H9 (cell line): ENCODE results near the gene TMED10. TPM values are rescaled to one million over a fixed set of nuclear protein-coding genes. Genes with fewer than 3 reads are reported as not detected.

Experiments
- DNase-seq: peaks from one replicate; pipeline ENCODE4 v3.0.0-alpha.2; 2017
- H2AFZ ChIP-seq: one replicate; pipeline ENCODE4 v1.6.1; 2013; ENCODE audit warnings: mild to moderate bottlenecking, low read length, control low read depth, moderate library complexity
- H2AK5ac ChIP-seq: 2 replicates; pipeline ENCODE4 v1.6.1; 2013; ENCODE audit warnings: low read length, control low read depth, mixed read lengths; ENCODE audit not compliant: insufficient read length
- H2BK120ac ChIP-seq: one replicate; pipeline ENCODE4 v1.6.1; 2013; ENCODE audit warnings: low read depth, mild to moderate bottlenecking, low read length, control low read depth, inconsistent platforms; ENCODE audit not compliant: poor library complexity, severe bottlenecking
- H2BK12ac ChIP-seq: 2 replicates; pipeline ENCODE4 v1.6.1; 2013; ENCODE audit warnings: low read length, control low read depth, mixed read lengths, low read depth; ENCODE audit not compliant: insufficient read length
- H2BK15ac ChIP-seq: 2 replicates; pipeline ENCODE4 v1.6.1; 2013; ENCODE audit warnings: low read depth, low read length, control low read depth
- H2BK20ac ChIP-seq: one replicate; pipeline ENCODE4 v1.6.1; 2013; ENCODE audit warnings: low read depth, mild to moderate bottlenecking, low read length, control low read depth, inconsistent platforms; ENCODE audit not compliant: poor library complexity, severe bottlenecking
- H2BK5ac ChIP-seq: 2 replicates; pipeline ENCODE4 v1.6.1; 2013; ENCODE audit warnings: low read length, control low read depth, mixed read lengths; ENCODE audit not compliant: insufficient read length
- H3K14ac ChIP-seq: 2 replicates; pipeline ENCODE4 v1.6.1; 2013; ENCODE audit warnings: low read length, control low read depth; ENCODE audit not compliant: insufficient read depth
- H3K18ac ChIP-seq: 2 replicates; pipeline ENCODE4 v1.6.1; 2013; ENCODE audit warnings: low read depth, mild to moderate bottlenecking, mixed read lengths, low read length, control low read depth; ENCODE audit not compliant: insufficient read length
- H3K23ac ChIP-seq: 2 replicates; pipeline ENCODE4 v1.6.1; 2013; ENCODE audit warnings: low read length, control low read depth, mixed read lengths, low read depth; ENCODE audit not compliant: insufficient read length
- H3K23me2 ChIP-seq: 2 replicates; pipeline ENCODE4 v1.6.1; 2013; ENCODE audit warnings: low read depth, mild to moderate bottlenecking, mixed read lengths, low read length, control low read depth; ENCODE audit not compliant: insufficient read length, poor library complexity, severe bottlenecking
- H3K27ac ChIP-seq: 2 replicates; pipeline ENCODE4 v1.5.1; 2013; ENCODE audit warnings: low read length, control low read depth, mixed read lengths, low read depth; ENCODE audit not compliant: insufficient read length
- H3K27me3 ChIP-seq: 2 replicates; pipeline ENCODE4 v1.6.1; 2013; ENCODE audit warnings: low read length, control low read depth, inconsistent platforms; ENCODE audit not compliant: insufficient read depth
- H3K4ac ChIP-seq: 2 replicates; pipeline ENCODE4 v1.6.1; 2013; ENCODE audit warnings: low read depth, mild to moderate bottlenecking, control low read depth, inconsistent platforms, low read length, moderate library complexity
- H3K4me1 ChIP-seq: 2 replicates; pipeline ENCODE4 v1.6.1; 2013; ENCODE audit warnings: low read length, control low read depth, inconsistent platforms; ENCODE audit not compliant: insufficient read depth
- H3K4me2 ChIP-seq: 2 replicates; pipeline ENCODE4 v1.6.1; 2013; ENCODE audit warnings: low read length, control low read depth, mixed read lengths; ENCODE audit not compliant: insufficient read length, insufficient read depth
- H3K56ac ChIP-seq: 2 replicates; pipeline ENCODE4 v1.6.1; 2013; ENCODE audit warnings: low read depth, mild to moderate bottlenecking, mixed read lengths, low read length, control low read depth; ENCODE audit not compliant: insufficient read length
- H3K79me1 ChIP-seq: 2 replicates; pipeline ENCODE4 v1.6.1; 2013; ENCODE audit warnings: low read depth, mild to moderate bottlenecking, moderate library complexity, low read length, control low read depth, inconsistent platforms; ENCODE audit not compliant: insufficient read depth, poor library complexity, severe bottlenecking
- H3K79me2 ChIP-seq: 2 replicates; pipeline ENCODE4 v1.6.1; 2013; ENCODE audit warnings: low read length, control low read depth, inconsistent platforms; ENCODE audit not compliant: insufficient read depth
- H3K9ac ChIP-seq: 2 replicates; pipeline ENCODE4 v1.6.1; 2013; ENCODE audit warnings: low read length, control low read depth, mixed read lengths; ENCODE audit not compliant: insufficient read length; ENCODE audit errors: extremely low read depth
- H3K9me3 ChIP-seq: one replicate; pipeline ENCODE4 v1.6.1; 2013; ENCODE audit warnings: low read depth, low read length, inconsistent platforms; ENCODE audit not compliant: control insufficient read depth
- H3T11ph ChIP-seq: one replicate; pipeline ENCODE4 v1.6.1; 2013; ENCODE audit warnings: mild to moderate bottlenecking, low read length, control low read depth, inconsistent platforms
- H4K20me1 ChIP-seq: one replicate; pipeline ENCODE4 v1.6.1; 2013; ENCODE audit not compliant: control insufficient read depth, insufficient read length, insufficient read depth
- H4K5ac ChIP-seq: 2 replicates; pipeline ENCODE4 v1.6.1; 2013; ENCODE audit warnings: low read depth, mild to moderate bottlenecking, mixed read lengths, low read length, control low read depth; ENCODE audit not compliant: insufficient read length
- H4K8ac ChIP-seq: replicated peaks from 2 replicates; pipeline ENCODE4 v1.6.1; 2013; ENCODE audit warnings: low read length, control low read depth, mixed read lengths, low read depth; ENCODE audit not compliant: insufficient read length
- H4K91ac ChIP-seq: 2 replicates; pipeline ENCODE4 v1.6.1; 2013; ENCODE audit warnings: low read depth, mild to moderate bottlenecking, moderate library complexity, mixed read lengths, low read length, control low read depth; ENCODE audit not compliant: insufficient read length
- H3K27ac Mint-ChIP-seq, 3 experiments: 2 replicates in 2 of 3; 3 replicates in 1 of 3; pipeline ENCODE4 v1.8.0; 2020 to 2021; ENCODE audit warnings: mixed read lengths in 3 of 3, mild to moderate bottlenecking in 1 of 3, moderate library complexity in 1 of 3
- H3K27me3 Mint-ChIP-seq: 2 replicates; pipeline ENCODE4 v1.8.0; 2021; ENCODE audit warnings: low read depth, mild to moderate bottlenecking, moderate library complexity, mixed read lengths
- H3K36me3 Mint-ChIP-seq, 3 experiments: 2 replicates in 2 of 3; 3 replicates in 1 of 3; pipeline ENCODE4 v1.8.0; 2020 to 2021; ENCODE audit warnings: low read depth in 3 of 3, mixed read lengths in 3 of 3; ENCODE audit not compliant: insufficient read depth in 1 of 3
- H3K4me1 Mint-ChIP-seq, 2 experiments: 2 replicates each; pipeline ENCODE4 v1.8.0; 2020; ENCODE audit warnings: mixed read lengths in 2 of 2
- H3K4me3 Mint-ChIP-seq, 2 experiments: 2 replicates in 1 of 2; 3 replicates in 1 of 2; pipeline ENCODE4 v1.8.0; 2020 to 2021; ENCODE audit warnings: mild to moderate bottlenecking in 2 of 2, mixed read lengths in 2 of 2, moderate library complexity in 1 of 2
- H3K9me3 Mint-ChIP-seq, 2 experiments: 2 replicates in 1 of 2; 3 replicates in 1 of 2; pipeline ENCODE4 v1.8.0; 2020; ENCODE audit warnings: mild to moderate bottlenecking in 2 of 2, mixed read lengths in 2 of 2, moderate library complexity in 1 of 2
- WGBS: extraction: QIAGEN DNeasy Blood & Tissue Kit; methylation state at CpG from one replicate; pipeline ENCODE4 v1.1.7; 2013; ENCODE audit warnings: missing lambda C conversion rate, low lambda C conversion rate, mixed read lengths; ENCODE audit not compliant: insufficient read length; ENCODE audit errors: extremely low coverage; 5-methylcytosine and 5-hydroxymethylcytosine counted together
- total RNA-seq: library from RNA; stranded (reverse); gene quantifications from 2 replicates; pipeline ENCODE4 v1.2.1, GENCODE V29; 2021
- TF ChIP-seq, protein P1 (sequence below): fragments of 200-600 bp; sonication (generic); conservative IDR thresholded peaks from 3 replicates; pipeline ENCODE4 v1.8.0; 2021; ENCODE audit warnings: antibody characterized with exemption, mild to moderate bottlenecking

Gene TMED10
- total RNA-seq, 1 experiment from 2014 or later, result 176 TPM

DNA sequence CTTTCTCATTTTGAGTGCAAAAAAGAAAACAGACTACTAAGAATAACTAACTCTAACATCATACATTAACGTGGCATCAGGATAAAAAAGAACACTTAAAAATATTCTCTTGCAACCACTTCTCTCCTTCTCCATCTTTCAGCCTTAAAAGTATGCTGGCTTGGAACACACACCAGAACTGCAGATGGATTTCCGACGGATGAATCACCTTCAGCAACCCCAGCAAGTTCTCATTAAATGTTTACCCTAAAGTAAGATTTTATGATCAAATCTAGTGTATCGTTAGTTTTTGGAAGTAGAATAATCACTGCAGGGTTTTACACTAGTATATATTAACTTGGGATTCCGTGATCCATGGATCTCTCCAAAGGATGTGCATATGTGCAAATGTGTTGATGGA lies 50.8 kb downstream of the TMED10 start:
- no peak overlapping the region for H2BK120ac ChIP-seq
- Mint-ChIP-seq H3K27ac (no peak overlapping the region; a peak in 1 of 7 replicates), H3K9me3 (no peaks in the 10 kb centered on the region), H3K4me1 (peaks cover 12 to 21% of the 10 kb centered on the region in 2 experiments), H3K27me3 (no peaks in the 10 kb centered on the region), H3K4me3 (peak overlapping the region; percentile 92 to 93), H3K36me3 (peaks cover 3 to 15% (median 3%) of the 10 kb centered on the region in 3 experiments; a peak in 5 of 7 replicates)
- H2BK12ac ChIP-seq, result no peak overlapping the region
- no peak overlapping the region for H3K56ac ChIP-seq
- H3K4me2 ChIP-seq, result peak overlapping the region; percentile 86
- H3K27me3 ChIP-seq, result no peaks in the 10 kb centered on the region
- H4K8ac ChIP-seq, result no peak overlapping the region
- H2BK20ac ChIP-seq, result no peak overlapping the region
- no peak overlapping the region for H3K23ac ChIP-seq
- no peak overlapping the region for H3T11ph ChIP-seq
- H2AK5ac ChIP-seq, result no peak overlapping the region
- no peaks in the 10 kb centered on the region for H3K4me1 ChIP-seq
- no peak overlapping the region for H2AFZ ChIP-seq
- no peaks in the 10 kb centered on the region for H4K20me1 ChIP-seq
- no peak overlapping the region for H3K4ac ChIP-seq
- no peak overlapping the region for H3K18ac ChIP-seq
- H3K9ac ChIP-seq, result no peak overlapping the region
- H3K9me3 ChIP-seq, result no peaks in the 10 kb centered on the region
- no peak overlapping the region for H2BK15ac ChIP-seq
- no peak overlapping the region for H2BK5ac ChIP-seq
- H3K79me1 ChIP-seq, result no peaks in the 10 kb centered on the region
- no peak for DNase-seq
- no peak overlapping the region for H3K27ac ChIP-seq
- TF ChIP-seq, protein P1, sequence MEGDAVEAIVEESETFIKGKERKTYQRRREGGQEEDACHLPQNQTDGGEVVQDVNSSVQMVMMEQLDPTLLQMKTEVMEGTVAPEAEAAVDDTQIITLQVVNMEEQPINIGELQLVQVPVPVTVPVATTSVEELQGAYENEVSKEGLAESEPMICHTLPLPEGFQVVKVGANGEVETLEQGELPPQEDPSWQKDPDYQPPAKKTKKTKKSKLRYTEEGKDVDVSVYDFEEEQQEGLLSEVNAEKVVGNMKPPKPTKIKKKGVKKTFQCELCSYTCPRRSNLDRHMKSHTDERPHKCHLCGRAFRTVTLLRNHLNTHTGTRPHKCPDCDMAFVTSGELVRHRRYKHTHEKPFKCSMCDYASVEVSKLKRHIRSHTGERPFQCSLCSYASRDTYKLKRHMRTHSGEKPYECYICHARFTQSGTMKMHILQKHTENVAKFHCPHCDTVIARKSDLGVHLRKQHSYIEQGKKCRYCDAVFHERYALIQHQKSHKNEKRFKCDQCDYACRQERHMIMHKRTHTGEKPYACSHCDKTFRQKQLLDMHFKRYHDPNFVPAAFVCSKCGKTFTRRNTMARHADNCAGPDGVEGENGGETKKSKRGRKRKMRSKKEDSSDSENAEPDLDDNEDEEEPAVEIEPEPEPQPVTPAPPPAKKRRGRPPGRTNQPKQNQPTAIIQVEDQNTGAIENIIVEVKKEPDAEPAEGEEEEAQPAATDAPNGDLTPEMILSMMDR, result no peak
- peaks cover 2% of the 10 kb centered on the region for H3K23me2 ChIP-seq
- no CpG with 5 or more reads among the region's 5 CpGs for WGBS
- H3K14ac ChIP-seq, result no peak overlapping the region
- no peak overlapping the region for H4K91ac ChIP-seq
- no peaks in the 10 kb centered on the region for H3K79me2 ChIP-seq
- H4K5ac ChIP-seq, result no peak overlapping the region
